ENCODE results near the gene UBAP2L.
A peak's percentile ranks its signal among the peaks of the same experiment; 100 is the strongest.
"Not testable (repeated sequence)": the region's sequence is repeated elsewhere in the genome, so short reads cannot be mapped to it uniquely, and the experiment has no call there.

Gene UBAP2L

DNA sequence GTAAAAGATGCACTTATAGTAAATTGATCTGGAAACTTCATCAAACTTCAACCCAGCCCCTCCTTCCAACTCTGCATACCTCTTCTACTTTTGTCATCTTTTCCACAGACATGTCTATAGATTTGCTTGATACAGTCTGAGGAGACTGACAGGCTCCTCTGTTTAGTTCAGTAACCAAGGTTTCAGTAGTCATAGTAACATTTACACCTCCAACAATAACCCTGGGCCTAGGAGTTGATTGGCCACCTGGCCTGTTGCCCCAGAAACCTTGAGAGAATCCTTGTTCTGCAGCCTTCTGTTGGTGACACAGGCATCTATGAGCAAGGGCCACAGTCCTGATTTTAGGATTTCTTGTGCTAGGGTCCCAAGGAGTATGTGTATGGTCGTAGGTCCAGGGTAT lies 14.6 kb upstream of the UBAP2L start, which contains the start of gene CFAP141:
Gene CFAP141, minus strand, starts transcription at position 138 of the 400 bp plus-strand sequence. Its CDS starts 26 bp downstream, at position 112.
- DNase-seq: no peak

DNA sequence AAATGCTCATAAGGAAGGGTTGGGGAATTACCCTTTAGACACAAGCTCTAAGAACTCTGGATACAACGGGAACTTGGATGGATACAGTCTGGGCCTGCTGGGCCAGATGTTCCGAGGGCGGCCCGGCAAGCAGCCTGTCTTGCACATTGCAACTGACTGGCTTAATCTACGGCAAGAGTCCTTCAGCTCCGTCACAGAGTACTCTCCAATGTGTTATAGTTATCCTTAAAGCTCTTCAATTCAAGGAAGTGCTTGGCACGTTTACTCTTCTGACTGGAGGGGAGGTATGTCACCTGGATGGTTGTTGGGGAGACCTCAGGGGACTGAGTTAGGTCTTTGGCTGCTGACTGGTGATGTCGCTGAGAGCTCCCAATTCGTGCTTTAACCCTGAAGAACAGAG lies 13.5 kb upstream of the UBAP2L start:
- DNase-seq: no peak

DNA sequence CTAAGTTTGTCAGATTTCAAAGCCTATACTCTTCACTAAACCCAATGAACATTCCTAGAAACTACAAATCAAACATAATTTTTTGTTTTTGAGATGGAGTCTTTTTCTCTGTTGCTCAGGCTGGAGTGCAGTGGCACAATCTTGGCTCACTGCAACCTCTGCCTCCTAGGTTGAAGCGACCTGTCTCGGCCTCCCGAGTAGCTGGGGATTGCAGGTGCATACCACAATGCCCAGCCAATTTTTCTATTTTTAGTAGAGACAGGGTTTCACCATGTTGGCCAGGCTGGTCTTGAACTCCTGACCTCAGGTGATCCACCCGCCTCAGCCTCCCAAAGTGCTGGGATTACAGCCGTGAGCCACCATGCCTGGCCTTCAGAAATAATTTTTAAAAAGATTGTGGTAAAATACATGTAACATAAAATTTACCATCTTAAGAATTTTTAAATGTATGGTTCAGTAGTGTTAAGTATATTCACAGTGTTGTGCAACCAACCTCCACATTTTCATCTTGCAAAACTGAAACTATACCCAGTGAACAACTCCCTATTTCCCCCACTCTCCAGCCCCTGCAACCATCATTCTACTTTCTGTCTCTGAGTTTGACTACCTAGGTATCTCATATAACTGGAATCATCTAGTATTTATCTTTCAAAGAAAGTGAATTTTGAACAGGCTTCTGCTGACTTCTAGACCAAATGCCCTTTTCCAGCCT lies 11.9 kb upstream of the UBAP2L start:
- no peak for DNase-seq

GRCh38 chr1:154212083-154212482 lies 8.7 kb upstream of the UBAP2L start:
- DNase-seq: no peak

GRCh38 chr1:154213274-154213673 lies 7.5 kb upstream of the UBAP2L start:
- DNase-seq: no peak

DNA sequence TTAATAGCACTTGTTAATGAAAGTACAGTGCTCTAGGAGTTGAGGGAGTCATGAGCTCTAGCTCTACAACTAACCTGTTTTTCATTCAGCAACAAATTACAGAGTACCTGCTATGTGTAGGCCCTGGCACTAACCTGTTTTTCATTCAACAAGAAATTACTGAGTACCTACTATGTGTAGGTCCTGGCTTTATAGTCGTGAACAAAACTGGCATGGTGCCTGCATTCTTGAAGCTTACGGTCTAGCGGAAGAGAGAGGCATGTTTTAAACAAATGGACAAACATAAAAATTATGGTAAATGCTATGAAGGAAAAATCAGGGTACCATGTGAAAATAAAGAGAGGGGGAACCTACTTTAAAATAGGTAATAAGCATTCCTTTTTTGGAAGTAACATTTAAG lies 2.2 kb upstream of the UBAP2L start:
- DNase-seq: no peak

DNA sequence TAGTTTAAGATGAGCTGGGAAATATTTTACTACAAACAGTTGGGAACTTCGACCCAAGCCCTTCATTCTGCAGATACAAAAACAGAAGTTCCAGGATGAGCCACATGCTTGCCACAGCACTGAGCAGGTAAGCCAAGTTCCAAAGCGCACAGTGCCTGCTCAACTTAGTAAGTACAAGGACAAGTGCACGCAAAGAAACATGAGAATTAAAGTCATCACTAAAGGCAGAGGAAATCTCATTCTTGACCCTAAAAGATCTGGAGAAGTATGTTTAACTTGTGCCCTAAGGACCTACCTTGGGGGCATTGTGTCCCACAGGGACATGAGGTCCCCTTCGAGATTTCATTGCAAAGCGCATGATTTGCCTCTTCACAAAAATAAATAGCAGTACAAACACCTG lies 1.2 kb upstream of the UBAP2L start:
- no peak for DNase-seq

DNA sequence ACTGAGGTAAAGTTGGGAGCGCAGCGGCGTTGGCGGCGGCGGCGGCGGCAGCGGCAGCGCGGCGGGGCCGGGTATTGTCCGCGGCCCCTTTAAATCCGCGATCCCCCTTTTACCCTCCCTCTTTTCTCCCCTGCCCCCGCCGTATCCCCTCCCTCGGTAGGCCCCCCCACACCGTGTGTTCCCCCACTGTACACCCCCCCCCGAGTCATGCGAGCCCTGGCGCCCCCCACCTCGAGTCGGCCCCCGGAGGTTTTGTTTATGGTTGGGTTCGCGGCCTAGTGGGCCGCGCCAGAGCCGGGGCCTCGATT lies 169 bp downstream of the UBAP2L start:
- no peak for DNase-seq

DNA sequence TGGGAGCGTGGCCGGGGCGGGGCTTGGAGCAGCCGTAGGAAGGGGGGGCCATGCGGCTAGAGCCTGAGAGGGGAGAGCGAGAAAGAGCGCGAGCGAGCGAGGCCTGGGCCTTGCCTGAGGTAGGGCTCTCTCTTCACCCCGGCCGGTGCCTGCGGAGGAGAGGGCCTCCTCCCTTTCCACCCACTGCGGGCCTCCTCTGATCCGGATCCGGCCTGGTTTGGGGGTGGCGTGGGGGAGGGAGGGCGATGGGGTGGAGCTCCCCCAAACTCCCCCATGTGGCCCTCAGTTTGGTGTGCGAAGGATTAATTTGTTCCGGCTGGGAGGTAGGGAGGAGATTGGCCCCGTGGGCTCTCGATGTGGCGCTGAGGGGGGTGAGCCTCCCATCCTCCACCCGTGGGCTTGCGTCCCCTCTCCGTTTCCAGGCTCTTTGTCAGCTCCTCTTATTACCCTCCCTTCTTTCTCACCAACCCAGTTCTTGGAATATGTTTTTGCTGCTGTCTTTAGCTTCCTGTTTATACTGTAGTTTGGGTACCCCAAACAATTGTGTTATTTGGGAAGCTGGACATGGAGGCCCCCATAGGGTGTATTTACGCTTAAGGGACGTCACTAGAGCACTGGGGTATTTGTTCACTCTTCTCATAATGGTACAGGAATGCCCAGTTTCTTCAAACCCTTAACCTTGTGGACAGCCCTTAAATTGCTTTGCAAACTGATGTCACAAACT lies 685 bp downstream of the UBAP2L start:
- DNase-seq: peak; percentile 41 to 74 (median 61)

- DNase-seq: no peak
Observed at GRCh38 chr1:154222518-154222917, 1.8 kb downstream of the UBAP2L start.

GRCh38 chr1:154222918-154223317 lies 2.2 kb downstream of the UBAP2L start:
- DNase-seq: no peak

GRCh38 chr1:154223621-154224020 lies 2.9 kb downstream of the UBAP2L start:
- no peak for DNase-seq

- DNase-seq: no peak
Observed at GRCh38 chr1:154225370-154225769, 4.6 kb downstream of the UBAP2L start.

- DNase-seq: not testable (repeated sequence)
Observed at GRCh38 chr1:154231112-154231511, 10.4 kb downstream of the UBAP2L start.

- not testable (repeated sequence) for DNase-seq
Observed at GRCh38 chr1:154233127-154233526, 12.4 kb downstream of the UBAP2L start.

GRCh38 chr1:154236855-154237254 lies 16.1 kb downstream of the UBAP2L start:
- DNase-seq: no peak

DNA sequence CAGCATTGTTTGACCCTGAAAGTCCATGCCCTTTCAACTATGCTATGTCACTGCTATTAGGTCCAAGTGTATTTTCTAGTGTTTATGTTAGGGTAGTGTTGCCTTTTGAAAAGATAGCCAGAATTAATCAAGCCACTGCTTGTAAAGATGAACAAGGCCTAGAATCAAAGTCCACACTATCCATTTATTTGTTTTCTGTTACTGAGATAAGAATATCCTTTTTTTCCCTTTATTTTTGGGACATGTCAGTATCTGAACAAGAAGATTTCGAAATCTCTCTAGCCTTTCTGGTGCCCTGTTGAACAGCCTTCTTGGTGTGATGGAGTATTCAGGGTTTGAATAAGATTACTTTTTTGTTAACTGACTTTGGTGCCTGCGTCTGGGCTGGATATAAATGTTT lies 16.7 kb downstream of the UBAP2L start:
- DNase-seq: no peak

DNA sequence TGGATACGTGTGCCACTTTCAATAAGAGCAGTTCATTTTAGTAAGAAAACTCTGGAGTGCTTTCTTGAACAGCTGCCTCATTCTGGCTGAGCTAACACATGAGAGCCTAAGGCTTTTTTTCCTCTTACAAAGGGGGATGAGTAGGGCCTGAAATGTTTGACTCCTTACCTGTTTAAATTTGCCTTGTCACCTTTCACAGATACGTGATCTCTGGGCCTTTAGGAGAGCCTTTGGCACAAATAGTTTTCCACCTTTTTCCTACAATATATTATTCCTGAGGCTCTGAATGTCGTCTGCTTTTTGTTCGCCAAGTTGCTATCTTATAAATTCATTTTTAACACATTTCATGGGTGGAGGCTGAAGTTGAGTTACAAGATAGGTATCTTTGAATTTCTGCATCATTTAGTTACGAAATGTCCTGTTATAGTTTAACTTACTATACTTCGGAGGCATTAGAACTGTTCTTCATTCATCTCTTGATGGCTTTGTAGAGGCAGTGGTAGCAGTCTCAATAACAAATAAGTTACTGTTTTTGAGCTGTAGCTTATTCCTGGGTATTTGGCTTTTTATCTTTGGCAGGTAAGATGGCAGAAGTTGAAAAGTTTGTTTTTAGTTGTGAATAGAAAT lies 17.2 kb downstream of the UBAP2L start:
- DNase-seq: no peak

DNA sequence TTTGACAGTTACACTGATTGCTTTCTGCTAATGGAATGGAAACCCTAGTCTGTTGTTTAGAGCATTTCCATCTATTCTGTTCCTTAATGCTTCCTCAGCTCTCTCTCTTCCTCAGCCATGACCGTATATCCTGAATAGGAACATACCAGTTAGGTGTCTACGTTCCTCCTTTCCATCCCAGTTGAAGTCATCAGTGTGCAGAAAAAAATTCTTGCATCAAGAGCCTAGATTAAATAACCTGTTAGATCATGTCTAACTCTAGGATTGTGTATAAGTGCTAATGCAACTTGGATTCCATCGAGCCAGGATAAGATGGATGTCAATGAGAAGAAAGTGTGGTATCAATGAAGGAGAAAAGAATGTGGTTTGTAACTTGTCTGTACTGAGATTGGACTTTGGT lies 18.7 kb downstream of the UBAP2L start:
- no peak for DNase-seq

DNA sequence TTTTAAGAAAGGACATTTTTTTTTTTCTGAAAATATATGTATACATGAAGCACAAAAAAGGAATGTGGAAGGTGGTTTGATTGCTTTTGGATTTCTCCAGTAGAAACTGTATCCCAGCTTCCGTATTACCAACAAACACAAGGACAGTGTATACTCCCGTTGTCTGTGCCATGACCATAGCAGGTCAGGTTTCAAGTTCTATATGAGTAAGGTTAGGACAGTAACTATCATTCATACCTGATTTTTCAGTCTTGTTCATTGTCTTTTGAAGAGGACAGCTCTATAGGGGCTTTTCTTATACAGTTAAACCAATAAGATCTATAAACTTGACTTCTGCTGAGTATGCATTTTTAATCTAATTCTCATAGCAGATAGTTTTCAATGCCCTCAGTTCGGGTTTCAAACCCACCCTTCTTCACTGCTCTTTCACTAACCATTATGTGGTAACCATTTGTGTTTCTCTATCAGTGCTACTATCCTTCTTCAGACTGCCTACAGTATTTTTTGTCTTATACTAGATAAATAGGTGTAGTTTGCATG lies 19.6 kb downstream of the UBAP2L start:
- DNase-seq: no peak

DNA sequence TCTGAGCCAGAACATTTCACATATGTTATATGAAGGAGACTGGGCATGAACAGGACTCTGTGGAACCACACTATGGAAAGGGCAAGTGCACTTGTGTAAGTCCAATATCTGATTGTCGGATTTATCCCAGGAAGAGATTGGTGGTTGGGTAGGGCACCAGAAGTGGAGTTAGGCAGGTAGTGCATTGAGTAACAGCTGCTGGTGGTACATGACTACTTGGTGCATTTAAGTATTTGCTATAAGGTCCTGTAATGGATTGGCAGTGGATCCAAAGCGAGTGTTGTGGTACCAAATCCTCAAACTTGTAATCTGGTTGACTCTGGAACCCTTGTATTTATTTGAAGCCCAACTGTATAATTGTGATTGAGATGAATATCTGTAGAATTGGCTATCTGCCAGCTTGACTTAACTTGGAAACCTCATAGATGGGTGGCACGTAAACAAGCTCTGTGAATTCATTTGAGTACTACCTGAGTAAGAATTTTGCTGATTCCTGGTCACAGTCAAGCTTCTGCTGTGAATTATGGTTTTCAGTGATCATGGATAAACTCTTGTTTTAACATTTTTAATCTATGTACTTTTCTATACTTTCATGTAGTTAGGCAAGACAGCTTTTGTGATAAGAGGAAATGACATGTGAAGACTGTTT lies 21.1 kb downstream of the UBAP2L start:
- no peak for DNase-seq

DNA sequence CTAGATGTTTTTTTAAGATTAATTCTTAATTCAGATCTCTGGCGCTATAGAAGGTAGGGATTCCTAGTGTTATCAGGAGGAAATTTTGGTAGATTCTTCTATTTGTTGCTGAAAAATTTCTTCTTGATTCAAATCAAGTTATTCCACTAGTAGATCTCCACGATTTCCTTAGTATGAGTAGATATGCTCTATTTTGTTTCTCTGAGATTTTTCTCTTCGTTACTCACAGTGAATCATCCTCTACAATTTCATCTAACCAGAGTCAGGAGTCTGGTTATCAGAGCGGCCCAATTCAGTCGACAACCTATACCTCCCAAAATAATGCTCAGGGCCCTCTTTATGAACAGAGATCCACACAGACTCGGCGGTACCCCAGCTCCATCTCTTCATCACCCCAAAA lies 32.9 kb downstream of the UBAP2L start:
- no peak for DNase-seq

DNA sequence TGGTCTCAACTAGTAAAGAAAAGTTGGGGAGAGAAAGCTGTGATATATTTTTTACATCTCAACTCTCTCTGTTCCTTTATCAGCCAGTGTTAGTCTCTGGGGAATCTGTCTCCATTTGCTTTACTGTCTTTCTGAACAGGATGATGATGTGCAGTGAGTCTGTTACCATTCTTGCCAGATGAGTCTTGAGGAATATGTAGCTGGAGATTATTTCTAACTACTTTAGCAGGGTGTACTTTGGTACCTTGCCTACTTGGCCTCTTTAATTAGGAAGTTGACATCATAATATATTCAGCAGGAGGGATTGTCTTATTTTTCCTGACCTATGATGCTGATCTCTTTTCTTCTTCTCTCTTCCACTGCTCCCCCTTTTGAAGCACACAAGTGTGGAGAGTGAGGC lies 35.9 kb downstream of the UBAP2L start:
- DNase-seq: no peak
